Dendritic cell treated with granulocyte-macrophage colony-stimulating factor and Interleukin-4, amounts not matched to agents 40 ng/mL and 50 ng/mL, for 4 days (primary cell): Measurements from ENCODE around the gene TRIM17.

Experiments used
- H3K27ac Mint-ChIP-seq: one replicate; pipeline ENCODE4 v1.8.0; 2022; ENCODE audit warnings: mild to moderate bottlenecking, mixed read lengths
- H3K27me3 Mint-ChIP-seq: one replicate; pipeline ENCODE4 v1.8.0; 2022; ENCODE audit warnings: mild to moderate bottlenecking, mixed read lengths
- H3K36me3 Mint-ChIP-seq: one replicate; pipeline ENCODE4 v1.8.0; 2022; ENCODE audit warnings: low read depth, mixed read lengths
- H3K4me1 Mint-ChIP-seq: one replicate; pipeline ENCODE4 v1.8.0; 2022; ENCODE audit warnings: low read depth, mixed read lengths
- H3K4me3 Mint-ChIP-seq: one replicate; pipeline ENCODE4 v1.8.0; 2022; ENCODE audit warnings: mild to moderate bottlenecking, moderate library complexity, mixed read lengths
- H3K9me3 Mint-ChIP-seq: one replicate; pipeline ENCODE4 v1.8.0; 2022; ENCODE audit warnings: mixed read lengths
- intact Hi-C: fragments of 100-400 bp; cut with micrococcal nuclease; formaldehyde crosslinking; loops from one replicate; pipeline ENCODE4 v1.15.0; 2022

The TRIM17 gene

GRCh38 chr1:228417061-228417460, 400 bp upstream of the TRIM17 start:
- Mint-ChIP-seq H3K36me3 (peaks cover 1% of the 10 kb centered on the region), H3K27ac (peak overlapping the region; percentile 40), H3K27me3 (peaks cover 80% of the 10 kb centered on the region), H3K4me1 (peaks cover 21% of the 10 kb centered on the region), H3K4me3 (no peak overlapping the region), H3K9me3 (no peaks in the 10 kb centered on the region)
- intact Hi-C loops, result no loop called here

DNA sequence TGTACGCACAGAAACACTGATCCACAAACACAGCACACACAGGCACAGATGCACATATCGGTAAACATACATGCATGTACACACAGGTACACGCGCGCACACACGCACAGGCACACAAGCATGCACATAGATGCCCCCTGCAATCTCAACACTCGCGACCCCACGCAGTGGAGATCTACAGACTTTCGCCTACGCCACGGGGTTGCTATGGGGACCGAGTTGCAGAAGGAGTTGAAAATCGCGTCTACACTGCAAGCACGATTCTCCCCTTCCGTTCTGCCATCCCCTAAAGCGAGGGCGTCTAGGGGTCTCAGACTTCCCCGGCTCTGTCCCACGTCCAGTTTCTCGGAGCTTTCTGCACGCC, 826 bp downstream of the TRIM17 start:
- intact Hi-C loops, result no loop called here
- peaks cover 12% of the 10 kb centered on the region for H3K36me3 Mint-ChIP-seq
- peaks cover 68% of the 10 kb centered on the region for H3K27me3 Mint-ChIP-seq
- H3K27ac Mint-ChIP-seq, result no peak overlapping the region
- no peaks in the 10 kb centered on the region for H3K9me3 Mint-ChIP-seq
- H3K4me1 Mint-ChIP-seq, result peaks cover 21% of the 10 kb centered on the region
- peak overlapping the region; percentile 40 for H3K4me3 Mint-ChIP-seq

DNA sequence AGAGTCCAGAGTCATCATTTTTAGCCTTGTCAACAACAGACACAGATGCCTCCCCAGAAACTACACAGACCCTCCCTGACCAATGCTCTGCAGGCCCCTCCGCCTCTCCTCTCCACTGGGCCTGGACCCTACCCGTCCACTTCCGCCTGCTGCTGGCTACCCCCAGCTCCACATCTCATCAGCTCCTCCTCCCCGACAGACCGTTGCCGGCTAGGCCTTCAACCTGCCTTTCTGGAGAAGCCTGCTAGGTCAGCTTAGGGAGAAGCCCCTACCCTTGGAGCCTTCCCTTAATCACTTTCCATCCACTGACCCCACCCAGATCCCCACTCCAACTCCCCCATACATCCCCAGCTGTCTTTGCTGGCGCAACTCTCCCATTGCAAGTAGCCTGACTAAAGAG, 1.4 kb downstream of the TRIM17 start:
- H3K27ac Mint-ChIP-seq, result no peak overlapping the region
- no peak overlapping the region for H3K4me3 Mint-ChIP-seq
- intact Hi-C loops, result no loop called here
- peaks cover 18% of the 10 kb centered on the region for H3K36me3 Mint-ChIP-seq
- no peaks in the 10 kb centered on the region for H3K9me3 Mint-ChIP-seq
- peaks cover 21% of the 10 kb centered on the region for H3K4me1 Mint-ChIP-seq
- H3K27me3 Mint-ChIP-seq, result peaks cover 62% of the 10 kb centered on the region

DNA sequence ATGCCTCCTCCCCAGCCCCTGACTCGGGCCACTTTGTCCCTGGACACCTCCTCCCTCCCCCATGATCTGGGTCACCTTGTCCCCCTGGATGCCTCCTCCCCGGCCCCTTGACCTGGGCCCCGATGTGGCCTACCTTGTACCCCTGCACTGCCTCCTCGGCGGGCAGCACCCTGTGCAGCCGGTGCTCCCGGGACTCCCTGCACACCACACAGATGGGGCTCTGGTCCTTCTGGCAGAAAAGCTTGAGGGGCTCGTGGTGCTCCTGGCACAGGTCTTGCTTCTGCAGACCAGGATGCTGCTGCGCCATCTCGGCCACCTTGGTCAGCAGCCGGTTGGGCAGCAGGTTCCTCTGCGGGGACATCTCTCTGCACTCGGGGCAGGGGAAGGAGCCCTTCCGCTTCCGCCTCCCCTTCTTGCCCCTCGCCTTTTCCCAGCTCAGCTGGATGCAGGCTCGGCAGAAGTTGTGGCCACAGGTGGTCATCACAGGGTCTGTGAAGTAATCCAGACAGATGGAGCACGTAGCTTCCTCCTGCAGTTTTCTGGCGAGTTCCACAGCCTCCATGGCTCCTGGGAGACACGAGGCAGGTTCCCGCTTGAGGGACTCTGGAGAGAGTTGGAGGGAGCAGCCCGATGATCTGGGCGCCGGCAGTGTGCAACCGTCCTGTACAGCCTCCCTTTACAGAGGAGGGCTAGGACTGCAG, 2.0 kb downstream of the TRIM17 start:
- H3K27me3 Mint-ChIP-seq, result peaks cover 57% of the 10 kb centered on the region
- no peak overlapping the region for H3K27ac Mint-ChIP-seq
- H3K36me3 Mint-ChIP-seq, result peaks cover 21% of the 10 kb centered on the region
- H3K4me1 Mint-ChIP-seq, result peaks cover 21% of the 10 kb centered on the region
- intact Hi-C loops, result no loop called here
- H3K4me3 Mint-ChIP-seq, result no peak overlapping the region
- no peaks in the 10 kb centered on the region for H3K9me3 Mint-ChIP-seq

DNA sequence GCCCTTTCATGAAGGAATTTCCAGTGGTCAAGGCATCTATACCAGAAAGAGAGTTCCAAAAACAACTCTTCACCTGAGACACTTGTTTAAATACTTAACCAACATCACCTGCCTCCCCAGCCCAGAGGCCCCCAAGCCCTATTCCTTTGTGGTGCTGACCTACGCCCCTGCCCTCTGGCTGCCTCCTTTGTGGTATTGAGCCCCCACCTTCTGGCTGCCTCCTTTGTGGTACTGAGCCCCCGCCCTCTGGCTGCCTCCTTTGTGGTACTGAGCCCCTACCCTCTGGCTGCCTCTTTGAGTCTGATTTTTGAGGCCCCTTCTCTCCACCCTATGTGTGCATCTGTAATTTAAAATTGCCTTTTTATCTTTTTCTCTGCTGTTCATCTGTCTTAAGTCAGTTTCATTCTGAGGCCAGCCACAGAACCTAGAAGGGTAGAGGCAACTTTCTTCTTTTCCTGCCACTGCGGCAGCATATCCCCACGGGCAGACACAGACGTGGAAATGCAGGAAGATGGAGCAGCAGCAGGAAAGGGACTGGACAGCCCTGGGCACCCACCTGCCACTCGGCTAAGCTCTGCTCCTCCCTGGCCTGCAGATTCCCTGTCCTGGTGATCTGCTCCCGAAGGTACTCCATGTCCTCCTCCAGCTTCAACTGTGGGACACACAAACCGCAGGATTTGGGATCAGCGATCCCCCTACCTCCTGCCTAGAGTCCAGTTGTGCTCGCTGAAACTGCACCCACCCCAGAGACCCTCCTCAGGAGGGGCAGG, 3.2 kb downstream of the TRIM17 start:
- intact Hi-C loops, result no loop called here
- peaks cover 33% of the 10 kb centered on the region for H3K4me1 Mint-ChIP-seq

DNA sequence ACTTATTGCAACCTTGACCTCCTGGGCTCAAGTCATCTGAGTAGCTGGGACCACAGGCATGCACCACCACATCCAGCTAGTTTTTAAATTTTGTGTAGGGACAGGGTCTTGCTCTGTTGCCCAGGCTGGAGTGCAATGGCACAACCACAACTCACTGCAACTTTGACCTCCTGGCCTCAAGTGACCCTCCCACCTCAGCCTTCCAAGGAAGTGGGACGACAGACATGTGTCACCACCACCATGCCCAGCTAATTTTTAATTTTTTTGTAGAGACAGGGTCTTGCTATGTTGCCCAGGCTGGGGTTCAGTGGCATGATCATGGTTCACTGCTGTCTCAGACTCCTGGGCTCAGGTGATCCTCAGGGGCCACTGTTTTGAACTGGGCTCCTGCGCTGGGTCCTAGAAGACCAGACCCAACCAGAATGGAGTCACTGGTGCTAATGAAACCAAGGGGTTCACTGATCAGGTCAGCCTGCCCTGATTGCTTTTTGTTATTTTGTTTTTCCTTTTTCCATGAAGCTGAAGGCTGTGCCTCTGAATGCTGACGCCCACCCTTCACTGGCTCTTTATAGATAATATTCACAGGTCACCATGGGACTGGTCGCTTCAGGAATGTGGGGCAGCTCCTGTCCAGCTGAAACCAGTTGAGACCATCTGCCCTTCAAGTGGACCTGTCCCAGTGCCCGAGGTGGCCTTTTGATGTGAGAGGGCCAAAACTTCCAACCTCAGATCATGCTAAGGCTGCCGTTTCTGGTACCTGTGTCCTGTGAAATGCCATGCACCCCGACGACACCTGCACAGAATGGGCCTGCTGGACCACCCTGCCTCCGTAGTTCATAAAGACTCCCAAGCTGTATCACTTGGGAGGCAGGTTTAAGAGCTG, 4.9 kb downstream of the TRIM17 start:
- H3K4me3 Mint-ChIP-seq, result no peak overlapping the region
- H3K36me3 Mint-ChIP-seq, result peaks cover 21% of the 10 kb centered on the region
- no peaks in the 10 kb centered on the region for H3K9me3 Mint-ChIP-seq
- H3K27ac Mint-ChIP-seq, result no peak overlapping the region
- intact Hi-C loops, result no loop called here
- H3K27me3 Mint-ChIP-seq, result peaks cover 33% of the 10 kb centered on the region
- H3K4me1 Mint-ChIP-seq, result peaks cover 35% of the 10 kb centered on the region

More for the DNA sequence above, 3.2 kb downstream of the TRIM17 start:
- H3K36me3 Mint-ChIP-seq, result peaks cover 21% of the 10 kb centered on the region
- no peak overlapping the region for H3K4me3 Mint-ChIP-seq
- no peak overlapping the region for H3K27ac Mint-ChIP-seq
- no peaks in the 10 kb centered on the region for H3K9me3 Mint-ChIP-seq
- H3K27me3 Mint-ChIP-seq, result peaks cover 50% of the 10 kb centered on the region

DNA sequence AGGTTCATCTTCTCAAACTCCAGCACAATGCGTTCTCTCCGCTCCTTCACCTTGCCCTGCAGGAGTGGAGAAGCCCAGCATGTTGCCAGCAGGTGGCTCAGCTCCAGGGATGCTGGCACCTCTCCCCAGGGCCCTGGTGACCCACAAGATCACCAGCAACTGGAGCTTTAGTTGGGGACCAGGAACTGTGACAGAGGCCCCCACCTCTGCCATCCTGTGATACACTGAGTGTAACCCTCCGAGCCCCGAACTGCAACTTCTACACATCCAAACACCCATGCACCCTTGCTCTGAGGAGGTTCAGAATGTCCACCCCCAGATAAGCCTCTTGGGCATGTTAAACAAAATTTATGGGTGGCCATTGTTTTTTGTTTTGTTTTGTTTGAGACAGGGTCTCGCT, 5.5 kb downstream of the TRIM17 start:
- Mint-ChIP-seq H3K4me3 (no peak overlapping the region), H3K27me3 (peaks cover 28% of the 10 kb centered on the region), H3K9me3 (no peaks in the 10 kb centered on the region), H3K4me1 (peaks cover 28% of the 10 kb centered on the region), H3K27ac (no peak overlapping the region), H3K36me3 (peaks cover 26% of the 10 kb centered on the region)
- intact Hi-C loops, result no loop called here

- H3K27ac Mint-ChIP-seq, result no peak overlapping the region
- H3K4me3 Mint-ChIP-seq, result no peak overlapping the region
Observed at GRCh38 chr1:228410671-228411070, 6.0 kb downstream of the TRIM17 start.

GRCh38 chr1:228410015-228410414, 6.6 kb downstream of the TRIM17 start:
- Mint-ChIP-seq H3K9me3 (no peaks in the 10 kb centered on the region), H3K4me3 (no peak overlapping the region), H3K27ac (no peak overlapping the region), H3K36me3 (peaks cover 36% of the 10 kb centered on the region), H3K27me3 (peaks cover 17% of the 10 kb centered on the region), H3K4me1 (peaks cover 29% of the 10 kb centered on the region)
- intact Hi-C loops, result no loop called here

More at GRCh38 chr1:228410671-228411070, 6.0 kb downstream of the TRIM17 start:
- Mint-ChIP-seq H3K27me3 (peaks cover 24% of the 10 kb centered on the region), H3K9me3 (no peaks in the 10 kb centered on the region), H3K4me1 (peaks cover 26% of the 10 kb centered on the region), H3K36me3 (peaks cover 31% of the 10 kb centered on the region)
- intact Hi-C loops, result no loop called here

GRCh38 chr1:228408869-228409805, 7.5 kb downstream of the TRIM17 start:
- no peak overlapping the region for H3K27ac Mint-ChIP-seq
- H3K27me3 Mint-ChIP-seq, result peaks cover 9% of the 10 kb centered on the region
- H3K4me3 Mint-ChIP-seq, result no peak overlapping the region
- peaks cover 37% of the 10 kb centered on the region for H3K4me1 Mint-ChIP-seq
- peaks cover 41% of the 10 kb centered on the region for H3K36me3 Mint-ChIP-seq
- intact Hi-C loops, result loop anchor here (10.0 kb wide), 2 partner anchors 304 to 844 kb away; partner anchors contain the start of genes C1orf35, MRPL55 and ZNF678
- no peaks in the 10 kb centered on the region for H3K9me3 Mint-ChIP-seq

DNA sequence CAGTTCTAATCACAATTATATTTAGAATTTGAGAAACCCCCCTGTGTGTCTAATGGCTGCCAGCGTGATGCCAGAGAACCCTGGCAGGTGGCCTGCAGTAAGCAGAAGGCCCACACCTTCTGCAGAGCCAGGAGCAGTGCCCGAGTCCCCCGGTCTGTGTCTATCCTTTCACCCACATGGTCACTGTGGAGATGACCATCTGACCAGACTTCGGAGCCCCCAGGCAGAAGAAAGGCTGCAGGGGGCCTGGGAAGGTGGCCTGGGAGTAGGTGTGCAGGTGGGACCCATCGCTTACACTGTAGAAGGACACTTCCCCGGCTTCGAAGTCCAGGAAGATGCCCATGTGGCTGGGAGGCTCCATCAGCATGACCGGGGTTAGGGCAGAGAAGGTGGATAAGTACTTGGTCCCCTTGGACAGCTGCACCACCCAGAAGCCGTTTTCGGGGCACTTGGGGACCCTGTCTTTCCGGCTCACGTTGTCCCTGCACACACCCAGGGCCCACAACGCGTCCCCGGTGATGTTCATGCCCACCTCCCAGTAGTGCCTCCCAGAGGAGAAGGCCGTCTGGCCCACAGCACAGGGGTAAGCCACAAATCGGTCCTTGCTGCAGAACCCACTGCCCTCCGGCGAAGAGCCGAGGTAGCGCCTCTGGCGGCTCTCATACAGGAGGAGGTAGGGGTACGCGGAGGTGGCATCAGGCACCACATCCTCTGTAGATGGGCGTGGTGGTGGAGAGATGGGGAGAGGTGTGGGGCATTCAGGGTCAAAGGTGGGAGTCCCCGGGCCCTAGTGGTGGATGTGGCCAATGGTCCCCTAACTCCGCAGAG, 8.4 kb downstream of the TRIM17 start:
- Mint-ChIP-seq H3K27me3 (peaks cover 2% of the 10 kb centered on the region), H3K9me3 (no peaks in the 10 kb centered on the region), H3K4me1 (peaks cover 46% of the 10 kb centered on the region), H3K36me3 (peaks cover 50% of the 10 kb centered on the region), H3K4me3 (peak overlapping the region; percentile 96), H3K27ac (no peak overlapping the region)
- intact Hi-C loops, result loop anchor here (10.0 kb wide), 2 partner anchors 303 to 843 kb away; partner anchors contain the start of genes C1orf35, MRPL55 and ZNF678
